IPS-18c (cell line): ENCODE measurements around the gene IPCEF1.

Source experiments
- H3K4me3 ChIP-seq: 2 replicates; pipeline ENCODE4 v1.7.0; 2013; ENCODE audit warnings: low read depth, mild to moderate bottlenecking, low read length, moderate library complexity; ENCODE audit not compliant: insufficient read depth
- H3K9me3 ChIP-seq: one replicate; pipeline ENCODE4 v1.6.1; 2013; ENCODE audit warnings: mild to moderate bottlenecking, low read length, moderate library complexity; ENCODE audit not compliant: control insufficient read depth, insufficient read depth

The IPCEF1 gene

GRCh38 chr6:154356690-154357089, at the start of gene IPCEF1:
IPCEF1 (minus strand) TSS chr6:154356803; CDS start chr6:154265947, 90,856 bp downstream.
- Histone ChIP-seq H3K9me3 (no peaks in the 10 kb centered on the region), H3K4me3 (no peak within 1 kb of the TSS)

- Histone ChIP-seq H3K4me3 (no peak overlapping the region), H3K9me3 (no peaks in the 10 kb centered on the region)
These were observed 49.7 kb upstream of the IPCEF1 start for GRCh38 chr6:154406301-154406700.

- no peaks in the 10 kb centered on the region for H3K9me3 ChIP-seq
- no peak overlapping the region for H3K4me3 ChIP-seq
These were observed 48.3 kb upstream of the IPCEF1 start for GRCh38 chr6:154404791-154405400.

GRCh38 chr6:154403788-154404187, 47.2 kb upstream of the IPCEF1 start:
- Histone ChIP-seq H3K4me3 (no peak overlapping the region), H3K9me3 (no peaks in the 10 kb centered on the region)

GRCh38 chr6:154402081-154402780, 45.6 kb upstream of the IPCEF1 start:
- no peak overlapping the region for H3K4me3 ChIP-seq
- no peaks in the 10 kb centered on the region for H3K9me3 ChIP-seq

GRCh38 chr6:154399097-154399496, 42.5 kb upstream of the IPCEF1 start:
- Histone ChIP-seq H3K4me3 (no peak overlapping the region), H3K9me3 (no peaks in the 10 kb centered on the region)

- no peaks in the 10 kb centered on the region for H3K9me3 ChIP-seq
- H3K4me3 ChIP-seq, result no peak overlapping the region
These were observed 41.0 kb upstream of the IPCEF1 start for GRCh38 chr6:154397491-154398195.

GRCh38 chr6:154395878-154396277, 39.3 kb upstream of the IPCEF1 start:
- H3K4me3 ChIP-seq, result no peak overlapping the region
- H3K9me3 ChIP-seq, result no peaks in the 10 kb centered on the region

GRCh38 chr6:154395316-154395715, 38.7 kb upstream of the IPCEF1 start:
- H3K4me3 ChIP-seq, result no peak overlapping the region
- no peaks in the 10 kb centered on the region for H3K9me3 ChIP-seq

- Histone ChIP-seq H3K9me3 (no peaks in the 10 kb centered on the region), H3K4me3 (no peak overlapping the region)
These were observed 38.0 kb upstream of the IPCEF1 start for GRCh38 chr6:154394571-154394970.

GRCh38 chr6:154390034-154390433, 33.4 kb upstream of the IPCEF1 start:
- no peaks in the 10 kb centered on the region for H3K9me3 ChIP-seq
- no peak overlapping the region for H3K4me3 ChIP-seq

- H3K9me3 ChIP-seq, result no peaks in the 10 kb centered on the region
- H3K4me3 ChIP-seq, result no peak overlapping the region
These were observed 32.2 kb upstream of the IPCEF1 start for GRCh38 chr6:154388803-154389202.

GRCh38 chr6:154386848-154387717, 30.5 kb upstream of the IPCEF1 start:
- H3K9me3 ChIP-seq, result no peaks in the 10 kb centered on the region
- H3K4me3 ChIP-seq, result no peak overlapping the region

- Histone ChIP-seq H3K9me3 (no peaks in the 10 kb centered on the region), H3K4me3 (no peak overlapping the region)
These were observed 27.6 kb upstream of the IPCEF1 start for GRCh38 chr6:154384191-154384590.

- H3K4me3 ChIP-seq, result no peak overlapping the region
- no peaks in the 10 kb centered on the region for H3K9me3 ChIP-seq
These were observed 26.7 kb upstream of the IPCEF1 start for GRCh38 chr6:154383273-154383672.

GRCh38 chr6:154382740-154383139, 26.1 kb upstream of the IPCEF1 start:
- Histone ChIP-seq H3K4me3 (no peak overlapping the region), H3K9me3 (no peaks in the 10 kb centered on the region)

- Histone ChIP-seq H3K9me3 (no peaks in the 10 kb centered on the region), H3K4me3 (no peak overlapping the region)
These were observed 24.9 kb upstream of the IPCEF1 start for GRCh38 chr6:154381548-154381947.
